Muscle layer of duodenum (tissue), 2 donors: ENCODE data around the gene EID2.
A peak's percentile ranks its signal among the peaks of the same experiment; 100 is the strongest.

ENCODE experiments used
- H3K27ac ChIP-seq: one replicate; pipeline ENCODE4 v1.7.0; 2013; ENCODE audit warnings: mild to moderate bottlenecking, low read length
- H3K27me3 ChIP-seq: one replicate; pipeline ENCODE4 v1.7.0; 2013; ENCODE audit warnings: low read depth, mild to moderate bottlenecking, control low read depth, low read length
- H3K36me3 ChIP-seq, 2 donors: one replicate each; pipeline ENCODE4 v1.7.0; 2013; ENCODE audit warnings: low read length in 2 of 2, control low read depth in 1 of 2, mild to moderate bottlenecking in 1 of 2; ENCODE audit not compliant: insufficient read depth in 2 of 2, control insufficient read depth in 1 of 2
- H3K4me1 ChIP-seq, 2 donors: one replicate each; pipeline ENCODE4 v1.7.0; 2013; ENCODE audit warnings: low read length in 2 of 2, mild to moderate bottlenecking in 2 of 2, control low read depth in 1 of 2, moderate library complexity in 1 of 2; ENCODE audit not compliant: insufficient read depth in 2 of 2, control insufficient read depth in 1 of 2
- H3K4me3 ChIP-seq, 2 donors: one replicate each; pipeline ENCODE4 v1.7.0; 2013; ENCODE audit warnings: low read length in 2 of 2, low read depth in 1 of 2, mild to moderate bottlenecking in 1 of 2
- H3K9me3 ChIP-seq, 2 donors: one replicate each; pipeline ENCODE4 v1.7.0; 2013; ENCODE audit warnings: low read length in 2 of 2, control low read depth in 1 of 2, mild to moderate bottlenecking in 1 of 2; ENCODE audit not compliant: control insufficient read depth in 1 of 2
- donor health status: healthy.

The EID2 gene

DNA sequence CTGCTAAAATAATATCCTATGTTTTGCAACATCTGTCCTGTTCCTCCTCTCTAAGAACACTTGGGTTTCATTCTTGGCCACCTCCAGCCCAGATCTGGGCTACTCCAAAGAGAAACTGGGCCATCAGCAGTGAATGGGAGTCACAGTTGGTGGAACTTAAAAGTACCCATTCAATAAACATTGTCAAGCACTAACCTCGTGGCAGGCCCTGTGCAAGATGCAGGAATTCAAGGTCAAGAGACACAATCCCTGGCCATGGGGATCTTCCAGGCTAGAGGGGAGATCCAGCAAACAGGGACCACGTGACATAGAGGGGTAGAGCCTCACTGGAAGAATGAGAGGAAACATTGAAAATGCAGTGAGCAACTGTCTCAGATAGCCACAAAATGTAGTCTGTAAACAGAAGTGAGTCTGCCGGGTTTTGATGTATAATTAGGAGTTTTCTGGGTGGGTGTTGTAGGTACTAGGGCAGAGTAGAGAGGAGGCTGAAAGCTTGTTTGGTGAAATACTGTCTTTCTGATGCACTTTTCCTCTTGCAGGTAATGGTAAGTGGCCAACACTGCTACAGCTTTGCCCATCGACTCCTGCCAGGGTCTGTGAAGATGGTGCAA is 14.8 kb upstream of the EID2 start:
- H3K4me1 ChIP-seq = peaks cover 0 to 3% of the 10 kb centered on the region in 2 donors
- no peaks in the 10 kb centered on the region for H3K36me3 ChIP-seq

DNA sequence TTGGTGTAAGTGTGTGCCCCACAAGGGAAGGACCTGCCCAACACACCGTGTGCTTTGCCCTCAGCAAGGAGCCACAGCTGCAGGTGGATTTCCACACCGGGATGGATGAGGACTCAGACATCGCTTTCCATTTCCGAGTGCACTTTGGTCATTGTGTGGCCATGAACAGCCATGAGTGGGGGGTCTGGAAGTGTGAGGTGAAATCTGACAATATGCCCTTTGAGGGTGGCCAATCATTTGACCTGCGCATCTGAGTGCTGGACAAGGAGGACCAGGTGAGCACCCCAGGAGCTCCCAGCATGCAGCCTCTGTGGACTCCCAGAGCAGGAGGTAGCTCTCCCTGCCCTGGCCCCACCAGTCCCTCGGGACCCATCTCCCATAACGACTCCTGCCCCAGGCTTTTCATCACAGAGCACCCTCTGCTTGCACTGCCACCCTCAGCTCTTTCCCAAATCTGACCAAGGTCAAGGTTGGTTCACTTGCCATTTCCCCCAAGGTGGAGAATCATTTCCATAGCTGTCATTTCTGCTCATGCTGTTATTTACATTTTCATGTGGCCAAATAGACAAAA is 13.2 kb upstream of the EID2 start:
- H3K9me3 ChIP-seq = no peaks in the 10 kb centered on the region
- no peaks in the 10 kb centered on the region for H3K27me3 ChIP-seq
- no peak overlapping the region for H3K4me3 ChIP-seq

More for the DNA sequence above, 14.8 kb upstream of the EID2 start:
- no peaks in the 10 kb centered on the region for H3K27me3 ChIP-seq
- no peak overlapping the region for H3K4me3 ChIP-seq
- no peak overlapping the region for H3K27ac ChIP-seq
- H3K9me3 ChIP-seq = no peaks in the 10 kb centered on the region

GRCh38 chr19:39550197-39550596 is 10.2 kb upstream of the EID2 start:
- no peak overlapping the region for H3K27ac ChIP-seq
- no peaks in the 10 kb centered on the region for H3K27me3 ChIP-seq
- H3K4me1 ChIP-seq = peaks cover 0 to 3% of the 10 kb centered on the region in 2 donors
- no peaks in the 10 kb centered on the region for H3K36me3 ChIP-seq
- H3K4me3 ChIP-seq = no peak overlapping the region
- no peaks in the 10 kb centered on the region for H3K9me3 ChIP-seq

More for the DNA sequence above, 13.2 kb upstream of the EID2 start:
- Histone ChIP-seq H3K4me1 (peaks cover 0 to 3% of the 10 kb centered on the region in 2 donors), H3K36me3 (no peaks in the 10 kb centered on the region), H3K27ac (no peak overlapping the region)

GRCh38 chr19:39546599-39546998 is 6.6 kb upstream of the EID2 start:
- Histone ChIP-seq H3K27ac (no peak overlapping the region), H3K4me1 (peaks cover 0 to 2% of the 10 kb centered on the region in 2 donors), H3K36me3 (no peaks in the 10 kb centered on the region), H3K27me3 (no peaks in the 10 kb centered on the region), H3K4me3 (no peak overlapping the region), H3K9me3 (no peaks in the 10 kb centered on the region)

DNA sequence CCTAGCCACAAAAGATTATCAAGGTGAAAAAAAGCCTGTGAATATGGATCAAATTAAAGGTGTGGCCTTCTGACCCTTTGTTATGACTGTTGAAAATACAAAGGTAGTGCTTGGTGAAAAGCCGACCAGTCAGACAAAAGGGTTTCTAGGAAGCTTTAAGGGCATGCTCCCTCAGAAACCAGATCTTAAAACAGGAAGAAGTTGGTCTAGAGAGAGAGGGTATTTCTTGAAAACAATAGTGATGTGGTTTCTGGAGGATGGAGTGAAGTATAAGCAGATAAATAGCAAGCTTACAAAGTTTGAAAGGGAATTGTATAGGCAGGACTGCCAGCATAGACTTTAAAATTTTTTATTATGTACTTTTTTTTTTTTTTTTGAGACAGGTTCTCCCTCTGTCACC is 5.0 kb upstream of the EID2 start:
- Histone ChIP-seq H3K4me1 (no peaks in the 10 kb centered on the region), H3K27me3 (no peaks in the 10 kb centered on the region)

GRCh38 chr19:39544226-39544903 is 4.4 kb upstream of the EID2 start:
- Histone ChIP-seq H3K4me3 (no peak overlapping the region), H3K9me3 (no peaks in the 10 kb centered on the region), H3K27ac (no peak overlapping the region), H3K36me3 (no peaks in the 10 kb centered on the region), H3K4me1 (peaks cover 0 to 1% of the 10 kb centered on the region in 2 donors), H3K27me3 (no peaks in the 10 kb centered on the region)

More for the DNA sequence above, 5.0 kb upstream of the EID2 start:
- Histone ChIP-seq H3K4me3 (no peak overlapping the region), H3K27ac (no peak overlapping the region), H3K36me3 (no peaks in the 10 kb centered on the region), H3K9me3 (no peaks in the 10 kb centered on the region)

GRCh38 chr19:39543477-39543857 is 3.5 kb upstream of the EID2 start:
- H3K9me3 ChIP-seq = no peaks in the 10 kb centered on the region
- no peak overlapping the region for H3K4me3 ChIP-seq
- peaks cover 4 to 10% of the 10 kb centered on the region in 2 donors for H3K4me1 ChIP-seq
- H3K36me3 ChIP-seq = no peaks in the 10 kb centered on the region
- no peaks in the 10 kb centered on the region for H3K27me3 ChIP-seq
- no peak overlapping the region for H3K27ac ChIP-seq

DNA sequence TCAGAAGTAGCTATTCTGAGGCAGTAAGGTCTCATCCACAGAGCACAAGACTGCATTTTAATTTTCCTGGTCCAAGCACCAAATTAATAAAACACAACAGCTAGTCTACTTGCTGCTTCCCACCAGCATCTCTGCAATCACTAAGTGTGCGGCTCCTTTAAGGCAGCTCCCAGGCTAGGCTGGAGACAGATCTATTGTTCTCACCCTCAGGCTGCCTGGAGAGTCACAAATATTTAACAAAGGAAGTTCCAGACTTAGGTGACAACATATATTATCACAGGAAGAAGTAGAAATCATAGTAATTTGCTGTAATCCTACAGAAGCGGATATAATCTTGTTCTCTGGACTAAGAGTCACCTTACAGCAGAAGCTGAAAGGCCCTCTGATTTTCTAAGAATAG is 2.2 kb upstream of the EID2 start:
- Histone ChIP-seq H3K36me3 (no peaks in the 10 kb centered on the region), H3K27ac (no peak overlapping the region), H3K4me3 (no peak overlapping the region), H3K9me3 (no peaks in the 10 kb centered on the region), H3K4me1 (peaks cover 4 to 14% of the 10 kb centered on the region in 2 donors), H3K27me3 (no peaks in the 10 kb centered on the region)

- H3K4me1 ChIP-seq = peaks cover 4 to 14% of the 10 kb centered on the region in 2 donors
- H3K4me3 ChIP-seq = peak overlapping the region in 1 of 2 donors; percentile 71
- no peaks in the 10 kb centered on the region for H3K9me3 ChIP-seq
- no peaks in the 10 kb centered on the region for H3K36me3 ChIP-seq
- H3K27me3 ChIP-seq = no peaks in the 10 kb centered on the region
- peak overlapping the region; percentile 74 for H3K27ac ChIP-seq
Measured at GRCh38 chr19:39540333-39540673, 342 bp upstream of the EID2 start.

GRCh38 chr19:39539165-39539517 is 820 bp downstream of the EID2 start:
- Histone ChIP-seq H3K9me3 (no peaks in the 10 kb centered on the region), H3K4me1 (peaks cover 4 to 14% of the 10 kb centered on the region in 2 donors), H3K4me3 (peak overlapping the region; percentile 71 to 74), H3K27me3 (no peaks in the 10 kb centered on the region), H3K36me3 (no peaks in the 10 kb centered on the region), H3K27ac (peak overlapping the region; percentile 74)

GRCh38 chr19:39533791-39534190 is 6.2 kb downstream of the EID2 start:
- Histone ChIP-seq H3K9me3 (no peaks in the 10 kb centered on the region), H3K4me3 (no peak overlapping the region), H3K27me3 (no peaks in the 10 kb centered on the region), H3K4me1 (peaks cover 2 to 30% of the 10 kb centered on the region in 2 donors), H3K36me3 (no peaks in the 10 kb centered on the region), H3K27ac (no peak overlapping the region)
